ENCODE data around the gene PDGFC. TPM values are rescaled to one million over a fixed set of nuclear protein-coding genes. Genes with fewer than 3 reads are reported as not detected.

Gene PDGFC
- total and polyA plus RNA-seq, 2 of the 8 experiments (the other 6 are each of a cell fraction or from before 2014, with no cell fraction given), result 0.65 to 2.7 TPM

DNA sequence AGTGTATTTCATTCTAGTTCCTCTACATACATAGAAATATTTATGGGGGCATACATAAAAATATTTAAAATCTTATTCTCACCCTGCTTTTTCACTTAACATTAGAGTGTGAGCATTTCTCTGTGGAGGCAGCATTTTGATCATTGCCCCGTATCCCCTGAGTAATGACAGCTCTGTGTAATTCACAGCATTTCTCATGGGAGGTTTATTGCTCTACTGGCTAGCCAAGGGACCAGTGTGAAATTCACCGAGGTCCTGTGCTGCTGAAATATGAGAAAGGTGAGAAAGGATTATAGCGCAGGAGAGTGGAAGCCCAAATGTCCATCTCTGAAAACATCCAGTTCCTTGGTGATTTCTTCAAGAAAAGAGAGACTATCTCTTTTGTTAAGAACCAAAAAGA is 22.9 kb downstream of the PDGFC start:
- Histone ChIP-seq H3K56ac (replicated peaks; ENCODE audit: insufficient read length, low read depth, low read length) (no peak overlapping the region), H3K23ac (ENCODE audit: insufficient read length) (no peak overlapping the region), H3K4me3 (ENCODE audit: extremely low read depth in 1 of 4, insufficient read depth in 2 of 4, low read depth in 3 of 4, low read length in 4 of 4) (no peak overlapping the region), H2BK12ac (ENCODE audit: low read depth, low read length) (no peak overlapping the region), H2BK5ac (ENCODE audit: low read depth, low read length) (no peak overlapping the region), H3K4me2 (ENCODE audit: insufficient read depth in 1 of 2, low read depth in 2 of 2, low read length in 2 of 2) (no peak overlapping the region), H2BK20ac (ENCODE audit: low read length) (no peak overlapping the region), H2AK5ac (ENCODE audit: low read depth, low read length) (no peak overlapping the region), H3K27me3 (replicated peaks in 1 of 4; ENCODE audit: control insufficient read depth in 3 of 4, extremely low read depth in 1 of 4, insufficient read depth in 3 of 4, low read length in 3 of 4) (no peaks in the 10 kb centered on the region), H3K79me1 (ENCODE audit: low read depth, low read length) (no peaks in the 10 kb centered on the region), H3K4ac (replicated peaks; ENCODE audit: insufficient read length, low read depth, low read length) (no peak overlapping the region), H3K18ac (ENCODE audit: extremely low read depth, low read length) (no peak overlapping the region), H2AFZ (ENCODE audit: low read length) (no peak overlapping the region), H3K36me3 (ENCODE audit: control insufficient read depth in 2 of 4, insufficient read depth in 4 of 4, low read length in 3 of 4) (no peaks in the 10 kb centered on the region), H3K9me3 (ENCODE audit: insufficient read depth in 2 of 2, low read depth in 1 of 2, low read length in 1 of 2) (no peaks in the 10 kb centered on the region), H3K27ac (ENCODE audit: low read depth, low read length) (no peak overlapping the region), H4K20me1 (replicated peaks in 1 of 2; ENCODE audit: control insufficient read depth in 1 of 2, insufficient read depth in 2 of 2, low read length in 2 of 2) (no peaks in the 10 kb centered on the region), H3K9ac (replicated peaks in 1 of 4; ENCODE audit: extremely low read depth in 1 of 4, low read depth in 3 of 4, low read length in 3 of 4) (no peak overlapping the region), H3K4me1 (replicated peaks in 1 of 4; ENCODE audit: control insufficient read depth in 3 of 4, insufficient read depth in 4 of 4, low read length in 3 of 4) (peaks cover 0 to 4% (median 0%) of the 10 kb centered on the region in 4 experiments; a peak in 1 of 7 replicates), H3K23me2 (ENCODE audit: low read depth, low read length) (no peaks in the 10 kb centered on the region), H2BK15ac (ENCODE audit: low read length) (no peak overlapping the region), H4K5ac (ENCODE audit: insufficient read length, low read depth, low read length) (no peak overlapping the region), H3K14ac (ENCODE audit: insufficient read length) (no peak overlapping the region), H4K8ac (ENCODE audit: extremely low read depth, insufficient read depth, low read length) (no peak overlapping the region), H4K91ac (replicated peaks; ENCODE audit: insufficient read length, low read length) (no peak overlapping the region), H2BK120ac (replicated peaks; ENCODE audit: low read depth, low read length) (no peak overlapping the region), H3K79me2 (ENCODE audit: control insufficient read depth in 1 of 2, insufficient read depth in 2 of 2, low read length in 2 of 2) (no peaks in the 10 kb centered on the region)
- DNase-seq (ENCODE audit: low read depth in 1 of 2, low spot score in 2 of 2), result no peak
- 93% methylated on average over 3 of the region's 3 CpGs; no CpG with 5 or more reads in 1 of the 2 experiments for WGBS, 2 experiments (ENCODE audit: extremely low coverage in 1 of 2, insufficient coverage in 1 of 2, insufficient read length in 1 of 2, insufficient replicate concordance in 2 of 2, low coverage in 1 of 2, low lambda C conversion rate in 2 of 2, missing lambda C conversion rate in 1 of 2)
- FAIRE-seq, result no peak
- POLR2A ChIA-PET (ENCODE audit: partially characterized antibody), result interaction anchor here (0.6 kb wide), 1 partner anchor 1045 kb away, joined by 3 read pairs; the partner anchor contains the start of gene TDO2
- CTCF ChIA-PET (ENCODE audit: partially characterized antibody), result interaction anchor here (0.9 to 3.2 kb wide), 3 partner anchors 20 to 103 kb away, joined by 3 to 12 read pairs (median 4); no protein-coding TSS in a partner anchor
- TF ChIP-seq, protein P1, sequence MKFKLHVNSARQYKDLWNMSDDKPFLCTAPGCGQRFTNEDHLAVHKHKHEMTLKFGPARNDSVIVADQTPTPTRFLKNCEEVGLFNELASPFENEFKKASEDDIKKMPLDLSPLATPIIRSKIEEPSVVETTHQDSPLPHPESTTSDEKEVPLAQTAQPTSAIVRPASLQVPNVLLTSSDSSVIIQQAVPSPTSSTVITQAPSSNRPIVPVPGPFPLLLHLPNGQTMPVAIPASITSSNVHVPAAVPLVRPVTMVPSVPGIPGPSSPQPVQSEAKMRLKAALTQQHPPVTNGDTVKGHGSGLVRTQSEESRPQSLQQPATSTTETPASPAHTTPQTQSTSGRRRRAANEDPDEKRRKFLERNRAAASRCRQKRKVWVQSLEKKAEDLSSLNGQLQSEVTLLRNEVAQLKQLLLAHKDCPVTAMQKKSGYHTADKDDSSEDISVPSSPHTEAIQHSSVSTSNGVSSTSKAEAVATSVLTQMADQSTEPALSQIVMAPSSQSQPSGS (IDR thresholded peaks at IDR 0.05; ENCODE audit: low read length), result no peak
- no peak for TF ChIP-seq POU5F1 (IDR thresholded peaks at IDR 0.05; ENCODE audit: low read depth, low read length)
